Aorta (tissue), 5 donors: ENCODE measurements around the gene EMC10. TPM values are rescaled to one million over a fixed set of nuclear protein-coding genes. Genes with fewer than 3 reads are reported as not detected.
"Not testable (repeated sequence)": the region's sequence is repeated elsewhere in the genome, so short reads cannot be mapped to it uniquely, and the experiment has no call there.

Source experiments
- ATAC-seq: fragments of 200-7000 bp; cut with Tn5 transposase; one replicate; pipeline ENCODE4 v1.9.1; 2022; ENCODE audit warnings: moderate library complexity; ENCODE audit not compliant: low FRiP score
- DNase-seq, 2 donors: peaks; one replicate each; pipeline ENCODE4 v3.0.0-alpha.2; 2020
- H3K27ac ChIP-seq, 2 donors: one replicate each; pipeline ENCODE4 v1.5.1; 2013; ENCODE audit warnings: low read length in 2 of 2, mild to moderate bottlenecking in 2 of 2, moderate library complexity in 2 of 2, control low read depth in 1 of 2, inconsistent platforms in 1 of 2, low read depth in 1 of 2
- H3K27me3 ChIP-seq, 2 donors: one replicate each; pipeline ENCODE4 v1.6.1; 2013; ENCODE audit warnings: control low read depth in 1 of 2, low read length in 1 of 2, mild to moderate bottlenecking in 1 of 2, moderate library complexity in 1 of 2; ENCODE audit not compliant: insufficient read depth in 2 of 2, control insufficient read depth in 1 of 2
- H3K36me3 ChIP-seq, 2 donors: one replicate each; pipeline ENCODE4 v1.6.1; 2013; ENCODE audit warnings: control low read depth in 1 of 2, low read length in 1 of 2, mild to moderate bottlenecking in 1 of 2; ENCODE audit not compliant: insufficient read depth in 2 of 2, control insufficient read depth in 1 of 2
- H3K4me1 ChIP-seq, 2 donors: one replicate each; pipeline ENCODE4 v1.6.1; 2013; ENCODE audit warnings: low read length in 2 of 2, control low read depth in 1 of 2, mild to moderate bottlenecking in 1 of 2, moderate library complexity in 1 of 2; ENCODE audit not compliant: insufficient read depth in 2 of 2, control insufficient read depth in 1 of 2
- H3K4me3 ChIP-seq, 2 donors: one replicate each; pipeline ENCODE4 v1.5.1; 2013; ENCODE audit warnings: low read length in 2 of 2, control low read depth in 1 of 2, mild to moderate bottlenecking in 1 of 2
- H3K9me3 ChIP-seq: one replicate; pipeline ENCODE4 v1.6.1; 2013; ENCODE audit warnings: mild to moderate bottlenecking, low read length; ENCODE audit not compliant: control insufficient read depth
- WGBS, 2 donors: extraction: QIAGEN DNeasy Blood & Tissue Kit; methylation state at CpG; one replicate each; pipeline ENCODE4 v1.1.7; 2013; 5-methylcytosine and 5-hydroxymethylcytosine counted together
- intact Hi-C, 2 donors: fragments of 100-400 bp; cut with DNase I; formaldehyde crosslinking; loops; one replicate each; pipeline versions ENCODE4 v1.14.2 to v1.15.0; 2022
- polyA plus RNA-seq, 2 donors: library from polyadenylated mRNA; stranded (reverse); fragments of 200-250 nt; gene quantifications; one replicate each; pipeline ENCODE4 v1.2.3, GENCODE V29; 2013
- total RNA-seq, 2 donors: library from RNA; stranded (reverse); fragmentation: NEBNext Ultra II Directional; extraction: Animal tissue kit (Norgen Biotek cat#: 25700); gene quantifications; one replicate each; pipeline ENCODE4 v1.2.1, GENCODE V29; 2021
- donor health status: healthy with polysubstance abuse.
- donor health status: Bipolar disorder and iron deficiency.
- donor health status: DM: no; HTN: no; CAD: no.
- donor health status: DM: no; HTN: no; CAD: no.
- donor health status: DM: yes; HTN: yes; CAD: no.

The EMC10 gene
- total and polyA plus RNA-seq, 4 donors, result 65.2 to 111 (median 83.1) TPM

DNA sequence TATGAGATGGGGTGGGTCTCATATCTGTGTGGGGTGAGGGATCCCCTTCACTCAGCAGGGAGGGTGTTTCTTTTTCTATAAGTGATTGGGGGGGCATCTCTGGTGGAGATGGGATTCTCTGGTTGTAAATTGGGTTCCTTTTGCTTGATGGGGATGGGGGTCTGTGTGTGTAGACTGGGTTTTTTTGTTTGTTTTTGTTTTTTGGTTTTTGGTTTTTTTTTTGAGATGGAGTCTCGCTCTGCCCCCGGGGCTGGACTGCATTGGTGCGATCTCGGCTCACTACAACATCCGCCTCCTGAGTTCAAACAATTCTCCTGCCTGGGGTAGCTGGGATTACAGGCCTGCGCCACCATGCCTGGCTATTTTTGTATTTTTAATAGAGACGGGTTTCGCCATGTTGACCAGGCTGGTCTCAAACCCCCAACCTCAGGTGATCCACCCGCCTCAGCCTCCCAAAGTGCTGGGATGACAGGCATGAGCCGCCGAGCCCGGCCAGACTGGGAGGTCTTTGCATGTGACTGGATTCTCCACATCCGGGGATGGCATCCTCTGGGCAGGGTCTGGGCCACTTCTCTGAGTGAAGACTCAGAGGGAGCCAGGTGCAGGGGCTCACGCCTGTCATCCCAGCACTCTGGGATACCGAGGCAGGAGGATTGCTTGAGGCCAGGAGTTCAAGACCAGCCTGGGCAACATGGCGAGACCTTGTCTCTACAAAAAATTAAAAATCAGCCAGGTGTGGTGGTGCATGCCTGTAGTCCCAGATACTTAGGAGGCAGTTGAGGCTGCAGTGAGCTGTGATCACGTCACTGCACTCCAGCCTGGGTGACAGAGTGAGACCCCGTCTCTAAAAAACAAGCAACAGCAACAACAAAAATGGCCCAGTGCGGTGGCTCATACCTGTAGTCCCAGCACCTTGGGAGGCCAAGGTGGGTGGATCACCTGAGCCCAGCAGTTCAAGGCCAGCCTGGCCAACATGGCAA is 42.8 kb upstream of the EMC10 start:
- no peaks in the 10 kb centered on the region for H3K27me3 ChIP-seq
- 64 to 68% methylated on average over 19 of the region's 19 CpGs for WGBS, 2 donors
- no peaks in the 10 kb centered on the region for H3K36me3 ChIP-seq
- no peaks in the 10 kb centered on the region for H3K4me1 ChIP-seq
- no peak overlapping the region for H3K4me3 ChIP-seq
- ATAC-seq (no peak), DNase-seq (no peak)
- intact Hi-C loops, result no loop called here
- no peak overlapping the region for H3K27ac ChIP-seq
- H3K9me3 ChIP-seq, result no peaks in the 10 kb centered on the region

DNA sequence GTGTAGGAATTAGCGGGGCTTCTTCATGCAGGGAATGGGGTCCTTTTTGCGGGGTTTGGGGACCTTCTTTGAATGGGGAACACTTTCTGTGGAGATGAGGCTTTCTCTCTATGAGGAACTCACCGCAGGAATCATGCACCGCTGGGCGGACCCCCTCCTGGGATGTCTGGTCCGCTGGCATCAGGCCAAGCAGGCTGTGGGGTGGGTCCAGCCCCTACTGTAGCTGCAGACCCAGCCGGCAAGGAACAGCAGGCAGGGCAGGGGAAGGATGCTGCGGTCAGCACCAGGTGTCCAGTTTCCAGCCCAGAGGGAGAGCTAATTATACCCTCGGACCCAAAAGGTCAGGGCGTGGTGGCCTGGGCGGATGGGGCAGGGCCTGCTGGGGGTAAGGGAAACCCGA is 41.8 kb upstream of the EMC10 start:
- Histone ChIP-seq H3K4me3 (no peak overlapping the region), H3K27me3 (no peaks in the 10 kb centered on the region), H3K4me1 (no peaks in the 10 kb centered on the region), H3K27ac (no peak overlapping the region), H3K36me3 (no peaks in the 10 kb centered on the region), H3K9me3 (no peaks in the 10 kb centered on the region)
- intact Hi-C loops, result no loop called here
- ATAC-seq (no peak), DNase-seq (no peak)
- 30 to 36% methylated on average over 12 of the region's 12 CpGs for WGBS, 2 donors

DNA sequence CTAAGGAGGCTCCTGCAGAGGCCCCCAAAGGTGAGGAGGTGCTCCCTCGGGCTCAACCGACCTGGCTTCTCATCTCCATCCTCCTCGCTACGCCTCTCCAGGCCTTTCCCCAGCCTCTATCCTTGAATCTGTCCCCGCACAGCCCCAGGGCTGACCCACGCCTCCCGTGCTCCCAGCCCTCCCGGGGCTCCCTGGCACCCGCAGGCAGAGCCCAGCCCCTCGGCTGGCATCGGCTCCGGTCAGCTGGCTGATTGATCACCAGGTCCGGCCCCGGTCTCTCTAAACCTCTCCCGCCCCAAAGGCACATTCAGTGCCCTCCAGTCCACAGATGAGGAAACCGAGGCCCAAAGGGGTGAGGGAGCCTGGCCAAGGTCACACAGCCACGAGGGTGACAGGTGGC is 41.1 kb upstream of the EMC10 start:
- intact Hi-C loops, result no loop called here

DNA sequence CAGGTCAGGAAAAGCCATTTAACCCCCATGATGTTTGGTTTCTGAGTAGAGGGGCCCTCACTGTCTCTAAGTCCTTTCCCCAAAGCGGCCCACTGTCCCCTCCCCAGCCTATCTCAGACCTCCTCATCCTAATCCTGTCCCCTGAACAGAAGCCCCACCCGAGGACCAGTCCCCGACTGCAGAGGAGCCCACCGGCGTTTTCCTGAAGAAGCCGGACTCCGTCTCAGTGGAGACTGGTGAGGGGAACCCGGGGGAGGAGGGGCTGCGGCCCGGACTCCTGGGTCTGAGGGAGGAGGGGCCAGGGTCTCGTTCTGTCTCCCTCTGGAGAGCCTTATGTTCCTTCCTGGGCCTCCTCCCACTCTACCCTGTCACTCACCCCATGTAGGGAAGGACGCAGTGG is 40.7 kb upstream of the EMC10 start:
- DNase-seq, result no peak
- H3K36me3 ChIP-seq, result no peaks in the 10 kb centered on the region
- no peak overlapping the region for H3K4me3 ChIP-seq
- no peaks in the 10 kb centered on the region for H3K27me3 ChIP-seq
- H3K4me1 ChIP-seq, result no peaks in the 10 kb centered on the region
- intact Hi-C loops, result no loop called here
- no peaks in the 10 kb centered on the region for H3K9me3 ChIP-seq
- 75 to 76% methylated on average over 12 of the region's 12 CpGs for WGBS, 2 donors
- no peak for ATAC-seq
- no peak overlapping the region for H3K27ac ChIP-seq

More for the DNA sequence above, 41.1 kb upstream of the EMC10 start:
- H3K4me1 ChIP-seq, result no peaks in the 10 kb centered on the region
- H3K9me3 ChIP-seq, result no peaks in the 10 kb centered on the region
- 80 to 81% methylated on average over 17 of the region's 17 CpGs for WGBS, 2 donors
- H3K27me3 ChIP-seq, result no peaks in the 10 kb centered on the region
- no peaks in the 10 kb centered on the region for H3K36me3 ChIP-seq
- H3K4me3 ChIP-seq, result no peak overlapping the region
- no peak overlapping the region for H3K27ac ChIP-seq
- DNase-seq (no peak), ATAC-seq (no peak)

DNA sequence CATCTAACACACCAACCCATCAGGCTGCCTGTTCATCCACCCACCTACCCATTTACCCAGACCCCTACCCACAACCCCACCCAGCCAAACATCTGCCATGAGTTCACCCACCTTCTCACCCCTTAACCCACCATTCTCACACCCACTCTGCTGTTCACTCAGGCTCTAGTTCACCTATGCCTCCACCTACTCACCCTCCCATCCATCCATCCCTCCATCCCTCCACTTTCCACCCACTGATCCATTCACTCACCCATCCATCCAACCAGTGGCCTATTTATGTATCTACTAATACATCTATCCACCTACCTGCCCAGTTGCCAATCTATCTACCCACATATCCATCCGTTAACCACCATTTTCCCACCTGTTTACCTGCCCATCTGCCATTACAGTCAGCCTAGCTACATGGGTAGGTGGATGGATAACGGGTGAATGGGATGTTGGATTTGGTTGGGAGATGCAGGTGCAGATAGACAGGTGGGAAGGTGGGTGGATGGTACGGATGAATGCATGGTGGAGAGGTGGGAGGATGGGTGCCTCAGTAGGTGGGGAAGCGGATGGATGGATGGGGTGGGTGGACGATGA is 38.4 kb upstream of the EMC10 start:
- H3K9me3 ChIP-seq, result no peaks in the 10 kb centered on the region
- H3K36me3 ChIP-seq, result no peaks in the 10 kb centered on the region
- DNase-seq (no peak), ATAC-seq (no peak)
- H3K27ac ChIP-seq, result no peak overlapping the region
- no peaks in the 10 kb centered on the region for H3K4me1 ChIP-seq
- H3K4me3 ChIP-seq, result no peak overlapping the region
- WGBS, 2 donors, result 90% methylated on average over 5 of the region's 5 CpGs
- H3K27me3 ChIP-seq, result no peaks in the 10 kb centered on the region
- intact Hi-C loops, result no loop called here

DNA sequence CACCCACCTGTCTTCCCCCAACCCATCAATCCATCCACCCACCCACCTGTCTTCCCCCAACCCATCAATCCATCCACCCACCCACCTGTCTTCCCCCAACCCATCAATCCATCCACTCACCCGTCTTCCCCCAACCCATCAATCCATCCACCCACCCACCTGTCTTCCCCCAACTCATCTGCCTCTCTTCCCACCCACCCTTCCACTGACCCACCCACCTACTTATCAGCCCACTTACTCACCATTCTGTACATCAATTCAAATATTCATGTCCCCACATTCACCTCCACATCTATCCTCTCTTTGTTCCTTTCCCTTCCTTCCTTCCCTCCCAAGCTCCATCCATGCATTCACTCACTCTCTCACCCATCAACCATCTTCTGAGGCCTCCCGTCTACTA is 37.2 kb upstream of the EMC10 start:
- 55 to 57% methylated on average over 2 of the region's 2 CpGs for WGBS, 2 donors
- intact Hi-C loops, H3K27me3 ChIP-seq, H3K36me3 ChIP-seq, ATAC-seq, H3K4me1 ChIP-seq, H3K9me3 ChIP-seq, H3K4me3 ChIP-seq, H3K27ac ChIP-seq, DNase-seq: not testable (repeated sequence)

DNA sequence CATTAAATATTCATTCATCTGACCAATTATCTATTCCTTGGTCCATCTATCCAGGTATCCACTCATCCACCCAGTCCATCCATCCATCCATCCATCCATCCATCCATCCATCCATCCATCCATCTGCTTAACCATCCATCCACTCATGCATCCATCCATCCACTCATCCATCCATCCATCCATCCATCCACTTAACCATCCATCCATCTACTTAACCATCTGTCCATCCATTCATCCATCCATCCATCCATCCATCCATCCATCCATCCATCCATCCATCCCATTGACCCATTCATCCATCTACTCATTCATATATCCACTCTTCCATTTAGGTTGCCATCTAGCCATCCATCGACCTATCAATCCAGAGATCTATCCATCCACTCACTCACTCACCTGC is 32.2 kb upstream of the EMC10 start:
- no peaks in the 10 kb centered on the region for H3K36me3 ChIP-seq
- no peaks in the 10 kb centered on the region for H3K27me3 ChIP-seq
- intact Hi-C loops, result no loop called here
- no peak overlapping the region for H3K27ac ChIP-seq
- DNase-seq (no peak), ATAC-seq (no peak)
- H3K4me1 ChIP-seq, result no peaks in the 10 kb centered on the region
- WGBS, 2 donors, result 67 to 83% methylated on average over 1 of the region's 1 CpG
- H3K9me3 ChIP-seq, result peaks cover 3% of the 10 kb centered on the region
- no peak overlapping the region for H3K4me3 ChIP-seq

DNA sequence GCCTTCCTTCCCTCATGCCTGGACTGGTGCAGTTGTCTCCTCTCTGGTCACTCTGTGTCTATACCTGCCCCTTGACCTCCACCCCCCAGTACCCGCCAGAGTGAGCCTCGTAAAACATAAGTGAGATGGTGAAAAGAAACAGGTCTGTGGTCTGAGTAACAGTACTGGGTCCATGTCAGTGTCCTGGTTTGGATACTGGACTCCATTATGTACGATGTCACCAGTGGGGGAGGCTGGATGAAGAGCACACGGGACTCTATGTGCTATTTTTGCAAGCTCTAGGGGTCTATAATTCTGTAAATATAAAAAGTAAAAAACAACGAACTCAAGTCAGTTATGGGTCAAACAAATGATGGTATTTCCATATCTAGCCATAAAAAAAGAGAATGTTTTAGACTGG is 29.3 kb upstream of the EMC10 start:
- Histone ChIP-seq H3K36me3 (no peaks in the 10 kb centered on the region), H3K4me1 (no peaks in the 10 kb centered on the region), H3K27ac (no peak overlapping the region), H3K9me3 (peaks cover 3% of the 10 kb centered on the region), H3K4me3 (no peak overlapping the region), H3K27me3 (no peaks in the 10 kb centered on the region)
- WGBS, 2 donors, result 76 to 79% methylated on average over 5 of the region's 5 CpGs
- intact Hi-C loops, result no loop called here
- no peak for DNase-seq
- no peak for ATAC-seq

DNA sequence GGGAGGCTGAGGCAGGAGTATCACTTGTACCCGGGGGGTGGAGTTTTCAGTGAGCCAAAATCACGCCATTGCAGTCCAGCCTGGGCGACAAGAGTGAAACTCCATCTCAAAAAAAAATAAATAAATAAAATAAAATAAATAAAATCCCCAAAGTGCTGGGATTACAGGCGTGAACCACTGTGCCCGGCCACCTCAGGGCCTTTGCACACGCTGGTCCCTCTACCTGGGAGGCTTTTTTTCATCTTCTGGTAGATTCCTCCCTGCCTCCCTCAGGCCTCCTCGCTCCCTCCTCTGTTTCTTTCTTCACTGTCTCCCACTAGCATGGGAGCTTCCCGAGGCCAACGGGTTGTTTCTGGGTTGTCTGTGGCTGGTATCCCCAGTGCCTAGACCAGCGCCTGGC is 28.6 kb upstream of the EMC10 start:
- intact Hi-C loops, result no loop called here
- no peak overlapping the region for H3K4me3 ChIP-seq
- DNase-seq (no peak), ATAC-seq (no peak)
- H3K4me1 ChIP-seq, result no peaks in the 10 kb centered on the region
- H3K27ac ChIP-seq, result no peak overlapping the region
- peaks cover 3% of the 10 kb centered on the region for H3K9me3 ChIP-seq
- no peaks in the 10 kb centered on the region for H3K36me3 ChIP-seq
- WGBS, 2 donors, result 95 to 96% methylated on average over 10 of the region's 10 CpGs
- H3K27me3 ChIP-seq, result no peaks in the 10 kb centered on the region
